HG03045 (cell line): ENCODE results near the gene COL27A1.

ENCODE experiments used
- ATAC-seq: cut with Tn5 transposase; IDR thresholded peaks from one replicate; pipeline ENCODE4 v1.9.1; 2021; ENCODE audit warnings: mild to moderate bottlenecking, moderate library complexity; ENCODE audit not compliant: unreplicated experiment

COL27A1 gene

GRCh38 chr9:114155263-114155994 lies at the start of gene COL27A1:
TSS of gene COL27A1 (plus strand) at chr9:114155537. CDS start at chr9:114155951, 414 bp downstream.
- peak; percentile 86 for ATAC-seq

GRCh38 chr9:114107286-114108001 lies 47.9 kb upstream of the COL27A1 start:
- no peak for ATAC-seq

- no peak for ATAC-seq
Observed at GRCh38 chr9:114108016-114108833, 47.1 kb upstream of the COL27A1 start.

GRCh38 chr9:114109124-114109523 lies 46.2 kb upstream of the COL27A1 start:
- no peak for ATAC-seq

- no peak for ATAC-seq
Observed at GRCh38 chr9:114110180-114110579, 45.2 kb upstream of the COL27A1 start.

GRCh38 chr9:114112325-114112724 lies 43.0 kb upstream of the COL27A1 start:
- ATAC-seq, result no peak

- ATAC-seq, result no peak
Observed at GRCh38 chr9:114112778-114113584, 42.4 kb upstream of the COL27A1 start.

- ATAC-seq, result no peak
Observed at GRCh38 chr9:114114364-114114763, 41.0 kb upstream of the COL27A1 start.

- ATAC-seq, result no peak
Observed at GRCh38 chr9:114115654-114116125, 39.6 kb upstream of the COL27A1 start.

GRCh38 chr9:114116126-114116747 lies 39.1 kb upstream of the COL27A1 start:
- ATAC-seq, result no peak

GRCh38 chr9:114117614-114117995 lies 37.7 kb upstream of the COL27A1 start:
- ATAC-seq, result no peak

- no peak for ATAC-seq
Observed at GRCh38 chr9:114117996-114118830, 37.1 kb upstream of the COL27A1 start.

GRCh38 chr9:114119242-114120191 lies 35.8 kb upstream of the COL27A1 start:
- no peak for ATAC-seq

- ATAC-seq, result no peak
Observed at GRCh38 chr9:114120192-114121014, 34.9 kb upstream of the COL27A1 start.

- ATAC-seq, result no peak
Observed at GRCh38 chr9:114121227-114122135, 33.9 kb upstream of the COL27A1 start.
